HepG2 (cell line): ENCODE measurements around the gene LYRM9. TPM values are rescaled to one million over a fixed set of nuclear protein-coding genes. Genes with fewer than 3 reads are reported as not detected.

Experiments used
- ATAC-seq: fragments of 200-7000 bp; cut with Tn5 transposase; 3 replicates; pipeline ENCODE4 v1.9.1; 2020; ENCODE audit warnings: mild to moderate bottlenecking, moderate library complexity
- BruUV-seq: library from RNA; stranded (reverse); fragments of 400-500 nt; replicated peaks from 2 replicates; lab custom pipeline; 2021; lab: Mats Ljungman, UMichigan
- CTCF ChIA-PET: fragments of 300-600 bp; formaldehyde crosslinking; extraction: SDS; loops from one replicate; lab custom pipeline; 2021; ENCODE audit warnings: low total read pairs, inconsistent platforms, low intra/inter-chr PET ratio; lab: Yijun Ruan, JAX
- POLR2A ChIA-PET: fragments of 350-600 bp; sonication (Branson Sonifier 250); formaldehyde crosslinking; loops from one replicate; lab custom pipeline; 2020; ENCODE audit warnings: antibody characterized with exemption, inconsistent platforms; lab: Yijun Ruan, JAX
- DNase-seq: peaks from one replicate; pipeline ENCODE4 v3.0.0-alpha.2; 2015; ENCODE audit warnings: low spot score
- FAIRE-seq: peaks from 3 replicates; lab custom pipeline; 2011; peaks lifted over from hg19 to GRCh38; lab: Jason Lieb, UNC
- H2AFZ ChIP-seq: one replicate; pipeline ENCODE4 v1.6.1; 2011; ENCODE audit warnings: low read length, inconsistent platforms
- H3K27ac ChIP-seq: fragments of 300-600 bp; 3 replicates; pipeline ENCODE4 v1.8.0; 2011; ENCODE audit warnings: mixed run types, mild to moderate bottlenecking, mixed read lengths, low read length, inconsistent platforms; ENCODE audit not compliant: insufficient read depth; ENCODE audit errors: extremely low read length
- H3K27me3 ChIP-seq, 2 experiments: fragments of 200-600 bp in 1 of 2; 2 replicates in 1 of 2; 3 replicates in 1 of 2; pipeline versions ENCODE4 v1.6.0 to v1.8.0; 2011; ENCODE audit warnings: low read length in 2 of 2, mild to moderate bottlenecking in 2 of 2, moderate library complexity in 2 of 2, inconsistent platforms in 1 of 2; ENCODE audit not compliant: insufficient read depth in 2 of 2, control insufficient read depth in 1 of 2
- H3K36me3 ChIP-seq, 2 experiments: fragments of 200-600 bp in 1 of 2; replicated peaks in 1 of 2; 2 replicates in 1 of 2; 3 replicates in 1 of 2; pipeline versions ENCODE4 v1.5.1 to v1.8.0; 2011; ENCODE audit warnings: low read length in 2 of 2, inconsistent platforms in 1 of 2; ENCODE audit not compliant: insufficient read depth in 2 of 2, control insufficient read depth in 1 of 2
- H3K4me1 ChIP-seq: 2 replicates; pipeline ENCODE4 v1.5.1; 2012; ENCODE audit warnings: low read length, inconsistent platforms; ENCODE audit not compliant: insufficient read depth
- H3K4me2 ChIP-seq: 2 replicates; pipeline ENCODE4 v1.6.0; 2011; ENCODE audit warnings: low read depth, low read length, inconsistent platforms
- H3K4me3 ChIP-seq, 3 experiments: fragments of 200-600 bp in 1 of 3; sonication (generic), shearing (Covaris generic) in 1 of 3; replicated peaks in 1 of 3; 2 replicates each; pipeline ENCODE4 v1.5.1; 2011 to 2016; ENCODE audit warnings: low read length in 3 of 3, inconsistent platforms in 2 of 3, low read depth in 2 of 3, mild to moderate bottlenecking in 2 of 3, control low read depth in 1 of 3, mixed read lengths in 1 of 3; ENCODE audit not compliant: insufficient read depth in 1 of 3
- H3K79me2 ChIP-seq: one replicate; pipeline ENCODE4 v1.6.1; 2011; ENCODE audit warnings: low read length, inconsistent platforms; ENCODE audit not compliant: insufficient read depth
- H3K9ac ChIP-seq: 2 replicates; pipeline ENCODE4 v1.6.0; 2011; ENCODE audit warnings: mild to moderate bottlenecking, low read depth, low read length, inconsistent platforms; ENCODE audit not compliant: insufficient read depth
- H3K9me3 ChIP-seq: 2 replicates; pipeline ENCODE4 v1.5.1; 2012; ENCODE audit warnings: mild to moderate bottlenecking, low read length
- H4K20me1 ChIP-seq: 2 replicates; pipeline ENCODE4 v1.6.0; 2011; ENCODE audit warnings: inconsistent platforms, mild to moderate bottlenecking, low read length, moderate library complexity; ENCODE audit not compliant: insufficient read depth
- MED8 ChIP-seq: sonication (generic); formaldehyde crosslinking; IDR thresholded peaks from 2 replicates; pipeline ENCODE4 v1.8.1; 2023; ENCODE audit warnings: mild to moderate bottlenecking, missing genetic modification reagents; ENCODE audit not compliant: insufficient replicate concordance
- NPAS2 ChIP-seq: sonication (generic); formaldehyde crosslinking; IDR thresholded peaks from 2 replicates; pipeline ENCODE4 v1.8.0; 2022; ENCODE audit warnings: mild to moderate bottlenecking, missing genetic modification reagents, borderline replicate concordance
- NR2C2 ChIP-seq: sonication (generic); formaldehyde crosslinking; IDR thresholded peaks from 2 replicates; pipeline ENCODE4 v1.4.0; 2020; ENCODE audit warnings: missing genetic modification reagents, mild to moderate bottlenecking, moderate library complexity, borderline replicate concordance
- SNAPC2 ChIP-seq: sonication (generic); formaldehyde crosslinking; IDR thresholded peaks from 2 replicates; pipeline ENCODE4 v1.8.1; 2022; ENCODE audit warnings: mild to moderate bottlenecking, missing genetic modification reagents
- TEAD2 ChIP-seq: sonication (generic); formaldehyde crosslinking; IDR thresholded peaks from 2 replicates; pipeline ENCODE4 v1.9.0; 2021; ENCODE audit warnings: missing genetic modification reagents
- TSC22D2 ChIP-seq: sonication (generic); formaldehyde crosslinking; IDR thresholded peaks from 2 replicates; pipeline ENCODE4 v1.5.1; 2020; ENCODE audit warnings: missing genetic modification reagents, mild to moderate bottlenecking, borderline replicate concordance
- ZC3H13 ChIP-seq: sonication (generic); formaldehyde crosslinking; IDR thresholded peaks from 2 replicates; pipeline ENCODE4 v1.8.1; 2023; ENCODE audit warnings: mild to moderate bottlenecking, missing genetic modification reagents, moderate library complexity
- ZNF235 ChIP-seq: sonication (generic); formaldehyde crosslinking; IDR thresholded peaks from 2 replicates; pipeline ENCODE4 v1.8.1; 2023; ENCODE audit warnings: mild to moderate bottlenecking, missing genetic modification reagents, borderline replicate concordance
- ZNF329 ChIP-seq: sonication (generic); formaldehyde crosslinking; IDR thresholded peaks from 2 replicates; pipeline ENCODE4 v1.9.0; 2021; ENCODE audit warnings: low read depth, mild to moderate bottlenecking, missing genetic modification reagents
- ZNF337 ChIP-seq: sonication (generic); formaldehyde crosslinking; IDR thresholded peaks from 2 replicates; pipeline ENCODE4 v1.5.1; 2020; ENCODE audit warnings: missing genetic modification reagents, low read depth, mild to moderate bottlenecking, borderline replicate concordance
- ZNF446 ChIP-seq: sonication (generic); formaldehyde crosslinking; IDR thresholded peaks from 2 replicates; pipeline ENCODE4 v1.5.0; 2020; ENCODE audit warnings: mild to moderate bottlenecking, missing genetic modification reagents
- ZNF790 ChIP-seq: sonication (generic); formaldehyde crosslinking; IDR thresholded peaks from 2 replicates; pipeline ENCODE4 v1.8.0; 2022; ENCODE audit warnings: missing genetic modification reagents, mild to moderate bottlenecking, borderline replicate concordance
- in situ Hi-C: cut with HindIII; loops from 2 replicates; pipeline ENCODE4 v1.10.0; 2017; ENCODE audit warnings: low pct_unique_long_range_greater_than_20kb; ENCODE audit not compliant: extremely low pct_ligation_motif_present
- intact Hi-C: fragments of 100-400 bp; cut with micrococcal nuclease; formaldehyde crosslinking; loops from one replicate; pipeline ENCODE4 v1.10.0; 2022; ENCODE audit not compliant: unreplicated experiment
- polyA plus RNA-seq, 8 experiments: library from polyadenylated mRNA; depleted of rRNA in 3 of 8; stranded (reverse) in 7 of 8; unstranded in 1 of 8; fragments of >200 nt; fragmentation: Illumina TruSeq in 4 of 8; extraction: Trizol in 4 of 8; gene quantifications; 2 replicates each; pipeline versions ENCODE4 v1.2.1 to v1.2.3, GENCODE V29; 2011 to 2016; ENCODE audit warnings: low read depth in 4 of 8, missing spikeins in 1 of 8, mixed read lengths in 1 of 8; ENCODE audit not compliant: insufficient read depth in 1 of 8
- total RNA-seq, 5 experiments: library from RNA; depleted of rRNA; stranded (reverse); fragments of >200 nt; fragmentation: Illumina TruSeq; extraction: Trizol; gene quantifications; 2 replicates each; pipeline ENCODE4 v1.2.3, GENCODE V29; 2016; ENCODE audit warnings: low read depth in 1 of 5
- TF ChIP-seq, protein P1 (sequence below): sonication (generic); formaldehyde crosslinking; IDR thresholded peaks from 2 replicates; pipeline ENCODE4 v1.4.0; 2020; ENCODE audit warnings: missing genetic modification reagents, borderline replicate concordance
- TF ChIP-seq, protein P2 (sequence below): sonication (generic); formaldehyde crosslinking; conservative IDR thresholded peaks from 2 replicates; pipeline ENCODE4 v1.8.0; 2022; ENCODE audit warnings: low read depth, missing genetic modification reagents
- TF ChIP-seq, protein P3 (sequence below): sonication (generic); formaldehyde crosslinking; IDR thresholded peaks from 2 replicates; pipeline ENCODE4 v1.4.0; 2020; ENCODE audit warnings: mild to moderate bottlenecking, missing genetic modification reagents, borderline replicate concordance

LYRM9 gene
- total and polyA plus RNA-seq, 2 of the 13 experiments (the other 11 are each of a cell fraction or from before 2014, with no cell fraction given), result 0.24 to 0.66 TPM

DNA sequence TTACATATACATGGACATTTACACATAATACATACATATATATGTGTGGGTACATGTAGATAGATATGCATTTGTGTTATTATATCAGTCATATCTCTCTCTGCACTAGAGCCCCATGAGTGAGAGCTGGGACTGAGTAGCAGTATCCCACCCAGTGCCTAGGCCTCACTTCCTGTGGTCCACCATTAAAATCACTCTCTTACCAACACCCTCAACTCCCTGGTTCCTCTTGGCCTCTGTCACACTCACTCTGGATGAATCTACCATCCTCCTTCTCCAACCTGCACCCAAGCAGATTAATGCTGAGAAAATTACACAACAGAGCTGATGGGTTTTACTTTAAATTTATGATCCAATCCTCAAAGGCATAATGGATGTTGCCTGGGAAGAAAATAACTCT, 4.9 kb upstream of the LYRM9 start:
- H3K36me3 ChIP-seq, result no peaks in the 10 kb centered on the region
- no peak overlapping the region for H3K4me3 ChIP-seq
- in situ Hi-C loops, result loop anchor here (25.0 kb wide), 1 partner anchor 411 kb away; no protein-coding TSS in a partner anchor
- TF ChIP-seq ZNF235 (CRISPR knock-in tag) (no peak), ZNF337 (CRISPR knock-in tag) (no peak), NPAS2 (CRISPR knock-in tag) (no peak), ZNF329 (CRISPR knock-in tag) (no peak), SNAPC2 (CRISPR knock-in tag) (no peak), TEAD2 (CRISPR knock-in tag) (no peak), MED8 (CRISPR knock-in tag) (no peak), ZNF790 (CRISPR knock-in tag) (no peak), TSC22D2 (no peak), NR2C2 (CRISPR knock-in tag) (no peak), ZC3H13 (CRISPR knock-in tag) (no peak), ZNF446 (CRISPR knock-in tag) (no peak)
- TF ChIP-seq, protein P1, sequence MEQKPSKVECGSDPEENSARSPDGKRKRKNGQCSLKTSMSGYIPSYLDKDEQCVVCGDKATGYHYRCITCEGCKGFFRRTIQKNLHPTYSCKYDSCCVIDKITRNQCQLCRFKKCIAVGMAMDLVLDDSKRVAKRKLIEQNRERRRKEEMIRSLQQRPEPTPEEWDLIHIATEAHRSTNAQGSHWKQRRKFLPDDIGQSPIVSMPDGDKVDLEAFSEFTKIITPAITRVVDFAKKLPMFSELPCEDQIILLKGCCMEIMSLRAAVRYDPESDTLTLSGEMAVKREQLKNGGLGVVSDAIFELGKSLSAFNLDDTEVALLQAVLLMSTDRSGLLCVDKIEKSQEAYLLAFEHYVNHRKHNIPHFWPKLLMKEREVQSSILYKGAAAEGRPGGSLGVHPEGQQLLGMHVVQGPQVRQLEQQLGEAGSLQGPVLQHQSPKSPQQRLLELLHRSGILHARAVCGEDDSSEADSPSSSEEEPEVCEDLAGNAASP, result no peak
- TF ChIP-seq, protein P2, sequence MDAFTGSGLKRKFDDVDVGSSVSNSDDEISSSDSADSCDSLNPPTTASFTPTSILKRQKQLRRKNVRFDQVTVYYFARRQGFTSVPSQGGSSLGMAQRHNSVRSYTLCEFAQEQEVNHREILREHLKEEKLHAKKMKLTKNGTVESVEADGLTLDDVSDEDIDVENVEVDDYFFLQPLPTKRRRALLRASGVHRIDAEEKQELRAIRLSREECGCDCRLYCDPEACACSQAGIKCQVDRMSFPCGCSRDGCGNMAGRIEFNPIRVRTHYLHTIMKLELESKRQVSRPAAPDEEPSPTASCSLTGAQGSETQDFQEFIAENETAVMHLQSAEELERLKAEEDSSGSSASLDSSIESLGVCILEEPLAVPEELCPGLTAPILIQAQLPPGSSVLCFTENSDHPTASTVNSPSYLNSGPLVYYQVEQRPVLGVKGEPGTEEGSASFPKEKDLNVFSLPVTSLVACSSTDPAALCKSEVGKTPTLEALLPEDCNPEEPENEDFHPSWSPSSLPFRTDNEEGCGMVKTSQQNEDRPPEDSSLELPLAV (CRISPR knock-in tag), result no peak
- TF ChIP-seq, protein P3, sequence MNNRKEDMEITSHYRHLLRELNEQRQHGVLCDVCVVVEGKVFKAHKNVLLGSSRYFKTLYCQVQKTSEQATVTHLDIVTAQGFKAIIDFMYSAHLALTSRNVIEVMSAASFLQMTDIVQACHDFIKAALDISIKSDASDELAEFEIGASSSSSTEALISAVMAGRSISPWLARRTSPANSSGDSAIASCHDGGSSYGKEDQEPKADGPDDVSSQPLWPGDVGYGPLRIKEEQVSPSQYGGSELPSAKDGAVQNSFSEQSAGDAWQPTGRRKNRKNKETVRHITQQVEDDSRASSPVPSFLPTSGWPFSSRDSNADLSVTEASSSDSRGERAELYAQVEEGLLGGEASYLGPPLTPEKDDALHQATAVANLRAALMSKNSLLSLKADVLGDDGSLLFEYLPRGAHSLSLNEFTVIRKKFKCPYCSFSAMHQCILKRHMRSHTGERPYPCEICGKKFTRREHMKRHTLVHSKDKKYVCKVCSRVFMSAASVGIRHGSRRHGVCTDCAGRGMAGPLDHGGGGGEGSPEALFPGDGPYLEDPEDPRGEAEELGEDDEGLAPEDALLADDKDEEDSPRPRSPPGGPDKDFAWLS (CRISPR knock-in tag), result no peak
- CTCF ChIA-PET, result no interaction called here
- H4K20me1 ChIP-seq, result no peaks in the 10 kb centered on the region
- 0 out of 2 replicates have a peak, but pooled peaks cover 4% of the 10 kb centered on the region for H3K4me1 ChIP-seq
- intact Hi-C loops, result no loop called here
- no peak overlapping the region for H3K27ac ChIP-seq
- FAIRE-seq (no peak), ATAC-seq (no peak), DNase-seq (no peak)
- no peak overlapping the region for H3K9ac ChIP-seq
- POLR2A ChIA-PET, result no interaction called here
- H3K4me2 ChIP-seq, result no peak overlapping the region
- BruUV-seq, result no TSS peak
- H3K27me3 ChIP-seq, result no peaks in the 10 kb centered on the region
- no peak overlapping the region for H2AFZ ChIP-seq
- H3K79me2 ChIP-seq, result no peaks in the 10 kb centered on the region
- H3K9me3 ChIP-seq, result no peaks in the 10 kb centered on the region
